MM.1S (cell line): ENCODE results near the gene CACNA1D.

Experiments used
- EZH2 ChIP-seq: fragments of 300-600 bp; sonication (generic); optimal IDR thresholded peaks from 2 replicates; pipeline ENCODE3; 2017; ENCODE audit warnings: low read depth, mild to moderate bottlenecking, antibody characterized with exemption, low read length, mixed read lengths
- EZH2phosphoT487 ChIP-seq: fragments of 300-600 bp; sonication (generic); IDR thresholded peaks from 2 replicates; pipeline ENCODE4 v1.6.1; 2018; ENCODE audit warnings: antibody characterized with exemption, low read length
- TF ChIP-seq, protein P1 (sequence below): fragments of 300-600 bp; sonication (generic); IDR thresholded peaks from 2 replicates; pipeline ENCODE4 v1.5.1; 2016; ENCODE audit warnings: antibody characterized with exemption, low read length, mixed read lengths

DNA sequence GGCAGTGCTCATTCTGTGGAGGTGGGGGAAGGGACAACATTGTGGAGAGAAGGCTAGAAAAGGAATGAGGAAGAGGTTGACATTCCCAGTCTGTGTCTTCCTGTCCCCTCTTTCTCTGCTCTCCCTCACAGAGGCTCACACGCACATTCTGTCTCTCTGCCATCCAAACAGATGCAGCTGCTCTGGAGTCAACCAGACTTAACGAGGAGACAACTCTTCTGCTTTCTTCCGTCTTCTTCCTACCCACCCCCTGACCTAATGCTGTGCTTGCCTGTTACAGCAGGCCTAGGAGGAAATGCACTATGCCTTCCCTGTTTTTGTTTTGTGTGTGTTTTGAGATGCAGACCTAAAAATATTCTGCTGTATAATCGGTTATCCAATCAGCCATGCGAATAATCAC, 121.9 kb downstream of the CACNA1D start:
- TF ChIP-seq, protein P1, sequence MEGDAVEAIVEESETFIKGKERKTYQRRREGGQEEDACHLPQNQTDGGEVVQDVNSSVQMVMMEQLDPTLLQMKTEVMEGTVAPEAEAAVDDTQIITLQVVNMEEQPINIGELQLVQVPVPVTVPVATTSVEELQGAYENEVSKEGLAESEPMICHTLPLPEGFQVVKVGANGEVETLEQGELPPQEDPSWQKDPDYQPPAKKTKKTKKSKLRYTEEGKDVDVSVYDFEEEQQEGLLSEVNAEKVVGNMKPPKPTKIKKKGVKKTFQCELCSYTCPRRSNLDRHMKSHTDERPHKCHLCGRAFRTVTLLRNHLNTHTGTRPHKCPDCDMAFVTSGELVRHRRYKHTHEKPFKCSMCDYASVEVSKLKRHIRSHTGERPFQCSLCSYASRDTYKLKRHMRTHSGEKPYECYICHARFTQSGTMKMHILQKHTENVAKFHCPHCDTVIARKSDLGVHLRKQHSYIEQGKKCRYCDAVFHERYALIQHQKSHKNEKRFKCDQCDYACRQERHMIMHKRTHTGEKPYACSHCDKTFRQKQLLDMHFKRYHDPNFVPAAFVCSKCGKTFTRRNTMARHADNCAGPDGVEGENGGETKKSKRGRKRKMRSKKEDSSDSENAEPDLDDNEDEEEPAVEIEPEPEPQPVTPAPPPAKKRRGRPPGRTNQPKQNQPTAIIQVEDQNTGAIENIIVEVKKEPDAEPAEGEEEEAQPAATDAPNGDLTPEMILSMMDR = no peak
- TF ChIP-seq EZH2phosphoT487 = no peak
- TF ChIP-seq EZH2 = no peak
